AG09319 (cell line): ENCODE results near the gene NIPSNAP2.

Experiments used
- DNase-seq: peaks from one replicate; pipeline ENCODE4 v3.0.0-alpha.2; 2010; ENCODE audit warnings: low read depth; ENCODE audit errors: extremely low read depth
- CTCF ChIP-seq: IDR thresholded peaks from 2 replicates; pipeline ENCODE4 v1.5.1; 2011; ENCODE audit warnings: low read depth, mild to moderate bottlenecking, inconsistent platforms, low read length, moderate library complexity

NIPSNAP2 gene

DNA sequence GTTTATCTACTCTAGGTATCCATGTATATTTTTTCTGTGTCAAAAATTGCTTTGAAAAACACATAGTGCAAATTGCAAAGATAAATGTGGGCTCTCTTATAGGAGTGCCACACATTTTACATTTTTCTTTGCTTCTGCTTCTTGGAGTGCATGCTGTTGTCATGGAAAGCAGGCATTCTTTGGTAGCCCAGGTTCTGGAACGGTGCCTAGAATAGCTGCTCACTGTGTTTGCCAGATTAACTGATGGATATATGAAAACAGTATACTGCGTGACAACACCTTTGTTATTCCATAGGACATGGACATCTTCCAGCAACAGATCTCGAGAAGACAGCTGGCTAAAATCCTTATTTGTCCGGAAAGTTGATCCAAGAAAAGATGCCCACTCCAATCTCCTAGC, 13.4 kb downstream of the NIPSNAP2 start:
- no peak for TF ChIP-seq CTCF
- no peak for DNase-seq

GRCh38 chr7:55980266-55980665, 15.9 kb downstream of the NIPSNAP2 start:
- no peak for DNase-seq
- no peak for TF ChIP-seq CTCF

- DNase-seq = no peak
- TF ChIP-seq CTCF = no peak
Observed at GRCh38 chr7:55983537-55983936, 19.2 kb downstream of the NIPSNAP2 start.

- no peak for TF ChIP-seq CTCF
- no peak for DNase-seq
Observed at GRCh38 chr7:55992346-55992745, 28.0 kb downstream of the NIPSNAP2 start.

DNA sequence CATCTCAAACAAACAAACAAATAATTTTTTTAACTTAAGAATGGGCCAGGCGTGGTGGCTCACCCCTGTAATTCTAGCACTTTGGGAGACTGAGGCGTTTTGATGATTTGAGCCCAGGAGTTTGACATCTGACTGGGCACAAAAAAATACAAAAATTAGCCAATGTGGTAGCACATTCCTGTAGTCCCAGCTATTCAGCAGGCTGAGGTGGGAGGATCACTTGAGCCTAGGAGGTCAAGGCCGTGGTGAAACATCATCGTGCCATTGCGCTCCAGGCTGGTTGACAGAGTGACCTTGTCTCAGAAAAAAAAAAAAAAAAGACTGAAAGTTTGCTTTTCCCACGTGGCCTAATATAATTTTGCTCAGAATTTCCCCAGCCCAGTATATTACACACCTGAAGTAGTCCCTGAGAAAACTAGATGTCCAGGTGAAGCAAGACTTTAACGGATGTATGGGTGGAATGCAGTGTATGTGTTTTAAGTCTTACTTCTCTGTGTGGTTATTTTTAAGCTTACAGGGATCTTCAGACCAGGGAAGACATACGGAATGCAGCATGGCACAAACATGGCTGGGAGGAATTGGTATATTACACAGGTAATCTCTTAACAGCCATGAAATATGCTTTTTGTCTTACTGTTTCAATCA, 32.6 kb downstream of the NIPSNAP2 start:
- no peak for TF ChIP-seq CTCF
- DNase-seq = no peak

DNA sequence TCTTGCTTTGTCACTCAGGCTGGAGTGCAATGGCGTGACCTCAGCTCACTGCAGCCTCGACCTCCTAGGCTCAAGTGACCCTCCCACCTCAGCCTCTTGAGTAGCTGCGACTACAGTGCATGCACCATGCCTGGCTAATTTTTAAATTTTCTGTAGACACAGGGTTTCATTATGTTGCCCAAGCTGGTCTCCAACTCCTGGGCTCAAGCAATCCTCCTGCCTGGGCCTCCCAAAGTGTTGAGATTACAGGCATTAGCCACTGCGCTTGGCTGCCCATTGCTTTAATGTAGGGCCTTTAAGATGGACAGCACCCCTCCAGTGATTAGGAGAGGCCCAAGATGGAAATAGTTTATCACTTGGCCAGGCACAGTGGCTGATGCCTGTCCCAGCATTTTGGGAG, 39.4 kb downstream of the NIPSNAP2 start:
- TF ChIP-seq CTCF = no peak
- no peak for DNase-seq

DNA sequence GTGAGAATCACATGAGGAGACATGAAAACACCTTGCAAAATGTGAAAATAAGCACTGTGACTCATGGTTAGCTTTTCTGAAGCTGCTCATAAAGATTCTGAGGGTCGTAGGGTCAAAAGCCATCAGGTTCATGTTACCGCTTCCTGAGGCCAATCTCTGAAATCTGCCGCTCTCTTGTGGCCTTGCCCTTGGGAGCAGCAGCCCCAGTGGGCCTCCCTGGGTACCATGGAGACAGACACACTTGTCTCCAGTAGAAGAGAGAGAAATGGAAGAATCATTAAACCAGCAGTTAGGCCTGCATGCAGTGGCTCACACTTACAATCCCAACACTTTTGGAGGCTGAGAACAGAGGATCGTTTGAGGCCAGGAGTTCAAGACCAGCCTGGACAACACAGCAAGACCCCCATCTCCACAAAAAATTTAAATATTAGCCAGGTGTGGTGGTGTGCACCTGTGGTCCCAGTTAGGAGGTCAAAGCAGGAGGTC, 42.8 kb downstream of the NIPSNAP2 start:
- no peak for TF ChIP-seq CTCF
- no peak for DNase-seq
